ENCODE measurements around the gene RET.

Gene RET

GRCh38 chr10:43064331-43065075 lies 12.4 kb upstream of the RET start:
- DNase-seq, result no peak

GRCh38 chr10:43065234-43065633 lies 11.6 kb upstream of the RET start:
- no peak for DNase-seq

- no peak for DNase-seq
Measured at GRCh38 chr10:43065761-43066160, 11.1 kb upstream of the RET start.

DNA sequence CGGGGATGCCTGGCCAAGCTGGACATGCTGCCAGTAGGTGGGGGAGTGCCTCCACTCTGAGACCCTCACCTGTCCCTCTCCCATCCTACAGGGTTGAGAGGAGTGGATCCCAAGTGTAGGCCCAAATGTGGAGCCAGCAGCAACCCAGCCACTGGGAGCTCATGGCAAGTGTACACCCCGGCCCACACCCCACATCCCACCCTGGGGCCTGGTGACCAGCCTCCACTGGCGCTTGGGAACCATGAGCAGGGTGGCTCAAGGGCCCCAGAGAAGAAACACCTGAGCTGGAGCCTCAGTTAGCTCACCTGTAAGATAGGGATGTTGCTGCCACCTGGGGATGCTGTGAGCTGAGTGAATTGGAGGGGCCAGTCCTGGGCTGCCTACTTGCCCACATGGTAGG lies 10.4 kb upstream of the RET start:
- DNase-seq, result no peak

GRCh38 chr10:43067391-43068135 lies 9.3 kb upstream of the RET start:
- DNase-seq, result no peak

- DNase-seq, result no peak
Measured at GRCh38 chr10:43068136-43068395, 8.8 kb upstream of the RET start.

DNA sequence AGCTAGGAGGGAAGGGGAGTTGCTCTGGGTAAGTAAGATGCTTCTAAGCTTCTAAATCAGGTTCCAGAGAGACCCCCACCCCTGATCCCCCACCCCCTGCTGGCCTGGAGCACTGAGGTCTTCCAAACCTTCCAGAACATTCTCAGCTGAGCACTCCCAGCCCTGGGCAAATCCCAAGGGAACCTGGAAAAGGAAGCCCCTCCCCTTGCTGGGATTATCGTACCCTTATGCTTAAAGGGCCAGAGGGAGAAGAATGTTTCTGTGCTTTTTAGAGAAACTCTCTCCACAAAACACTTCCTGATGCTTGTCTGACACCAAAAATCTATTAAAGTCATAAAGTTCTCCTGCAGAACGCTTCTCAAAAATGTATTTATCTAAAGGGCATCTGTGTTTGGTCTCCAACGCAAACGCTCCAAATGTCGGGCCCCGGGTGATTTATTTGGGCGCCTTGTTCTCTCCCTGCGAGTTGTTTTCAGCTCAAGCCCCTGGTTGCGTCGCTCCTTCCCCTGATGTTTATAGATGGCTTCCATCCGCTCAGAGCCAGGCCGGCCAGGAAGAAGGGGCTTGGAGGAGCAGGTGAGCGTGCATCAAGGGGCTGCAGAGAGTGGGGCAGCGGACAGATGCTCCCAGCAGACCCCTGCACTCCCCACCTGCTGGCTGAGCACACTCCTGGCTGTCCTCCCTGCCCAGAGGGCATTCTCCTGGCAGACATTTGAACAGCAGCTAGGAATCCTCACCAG lies 8.2 kb upstream of the RET start:
- DNase-seq, result no peak

GRCh38 chr10:43069211-43069515 lies 7.7 kb upstream of the RET start:
- DNase-seq, result no peak

DNA sequence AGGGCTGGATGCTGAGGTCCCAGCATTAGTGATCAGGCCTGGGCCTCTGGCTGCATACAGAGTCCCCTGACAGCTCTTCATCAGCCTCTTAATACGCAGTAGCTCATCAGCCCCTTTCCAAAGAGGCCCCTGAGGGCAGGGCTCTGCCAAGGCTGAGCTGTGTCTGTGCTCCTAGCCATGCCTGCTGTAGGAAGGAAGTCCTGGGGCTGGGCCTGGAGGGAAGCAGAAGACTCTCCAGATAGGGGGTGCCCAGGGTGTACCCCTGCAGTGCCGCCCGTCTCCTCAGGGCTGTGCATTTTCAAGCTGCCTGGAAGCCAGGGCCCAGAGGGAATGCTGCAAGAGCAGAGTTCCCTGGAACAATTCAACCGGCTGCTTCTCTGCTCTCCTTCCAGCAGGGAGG lies 7.3 kb upstream of the RET start:
- DNase-seq, result no peak

- no peak for DNase-seq
Measured at GRCh38 chr10:43070121-43071085, 6.5 kb upstream of the RET start.

GRCh38 chr10:43071865-43072650 lies 4.8 kb upstream of the RET start:
- no peak for DNase-seq

- DNase-seq, result no peak
Measured at GRCh38 chr10:43073191-43073590, 3.7 kb upstream of the RET start.

GRCh38 chr10:43073721-43074120 lies 3.1 kb upstream of the RET start:
- no peak for DNase-seq

DNA sequence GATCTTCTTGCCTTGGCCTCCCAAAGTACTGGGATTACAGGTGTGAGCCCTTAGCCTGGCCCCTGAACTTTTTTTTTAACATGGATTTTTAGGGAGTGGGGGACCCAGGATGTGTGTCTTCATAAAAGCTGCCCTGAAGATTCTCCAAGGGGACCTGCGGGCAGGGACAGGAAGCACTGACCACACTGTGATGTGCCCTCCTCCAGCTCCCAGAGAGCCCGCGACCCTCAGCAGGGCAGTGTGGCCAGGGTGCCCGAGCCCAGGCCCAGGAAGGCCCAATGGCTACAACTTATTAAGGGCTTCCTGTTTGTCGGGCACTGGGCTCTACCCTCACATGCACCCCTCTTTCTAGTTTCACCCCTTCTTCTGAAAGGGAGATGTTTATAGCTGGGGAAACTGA lies 2.5 kb upstream of the RET start:
- no peak for DNase-seq

DNA sequence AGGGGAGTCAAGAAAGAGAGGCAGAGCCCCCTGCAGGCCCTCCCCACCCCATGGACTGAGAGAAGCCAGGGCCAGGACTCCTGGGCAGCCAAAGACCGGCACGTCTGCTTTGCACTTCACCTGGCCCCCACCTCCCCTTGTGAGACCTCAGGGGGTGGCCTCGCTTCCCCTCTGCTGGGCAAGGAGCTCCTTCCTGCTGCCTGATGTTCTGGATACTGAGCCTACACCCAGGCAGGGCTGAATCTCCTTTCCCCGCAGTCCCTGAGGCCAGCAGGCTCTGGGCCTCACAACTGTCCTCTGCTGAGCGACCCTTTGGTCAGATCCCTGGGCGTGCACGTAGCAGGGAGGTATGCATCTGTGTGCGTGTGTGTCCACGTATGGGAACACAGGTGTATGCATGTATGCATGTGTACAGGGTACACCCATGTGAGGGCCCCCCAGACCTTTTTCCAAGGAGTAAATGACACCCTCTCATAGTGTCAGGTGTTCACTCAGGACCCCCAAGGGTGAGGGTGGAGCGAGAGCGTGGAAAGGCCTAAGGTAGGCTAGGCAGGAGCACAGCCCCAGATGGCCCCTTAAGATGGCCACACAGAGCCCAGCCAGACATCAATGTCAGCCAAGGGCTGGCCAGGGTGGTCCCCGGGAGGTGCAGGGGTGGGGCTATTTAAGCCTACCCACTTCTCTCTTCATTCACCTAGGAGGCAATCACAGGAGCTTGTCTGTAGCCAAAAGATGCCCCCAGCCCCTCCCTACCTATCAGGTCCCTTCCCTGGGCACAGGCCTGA lies 1.9 kb upstream of the RET start:
- no peak for DNase-seq

DNA sequence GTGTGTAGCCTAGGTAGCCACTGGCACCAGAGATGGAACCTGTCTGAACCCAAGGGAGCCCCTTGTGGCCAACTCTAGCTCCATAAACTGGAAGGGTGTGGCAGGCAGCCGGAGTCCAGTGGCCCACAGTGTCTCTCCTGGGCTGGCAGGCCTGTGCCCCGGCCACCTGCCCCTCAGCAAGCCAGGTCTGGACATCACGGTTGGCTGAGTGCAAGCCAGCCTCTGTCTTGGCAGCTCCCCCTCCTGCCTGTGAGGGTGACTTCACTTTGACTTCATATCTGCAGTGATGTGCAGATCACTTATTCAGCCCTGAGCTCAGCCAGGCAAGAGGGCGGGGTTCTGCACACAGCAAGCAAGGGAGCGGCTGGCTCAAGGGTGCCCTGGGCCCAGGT lies 1.3 kb upstream of the RET start:
- no peak for DNase-seq

DNA sequence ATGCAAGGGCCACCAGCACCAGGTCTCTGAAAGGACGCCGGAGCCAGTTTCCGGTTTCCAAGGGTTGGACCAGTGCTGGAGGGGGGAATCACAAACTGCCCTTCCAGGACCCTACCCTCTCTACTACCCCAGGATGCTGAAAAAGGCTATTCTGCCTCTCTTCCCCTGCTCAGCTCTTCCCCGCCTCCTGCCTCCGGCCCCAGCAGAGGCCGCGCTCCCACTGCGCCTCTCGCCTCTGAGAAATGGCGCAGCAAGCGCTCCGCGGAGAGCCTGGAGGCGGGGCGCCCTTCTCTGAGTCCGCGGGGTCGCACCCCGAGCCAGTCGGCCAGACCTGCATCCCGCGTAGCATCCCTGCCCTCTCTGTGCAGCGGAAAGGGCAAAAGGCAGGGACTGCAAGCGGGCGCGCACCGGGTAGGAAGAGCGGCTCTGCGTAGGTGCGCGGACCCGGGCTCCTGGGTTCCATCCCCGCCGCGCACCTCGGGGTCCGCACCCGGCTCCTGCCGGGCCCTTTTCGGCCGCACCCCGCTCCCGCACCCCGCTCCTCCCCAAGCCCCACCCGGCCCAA lies 476 bp upstream of the RET start:
- no peak for DNase-seq

GRCh38 chr10:43077421-43078171 lies 727 bp downstream of the RET start:
- DNase-seq, result no peak

GRCh38 chr10:43078175-43078985 lies 1.5 kb downstream of the RET start:
- no peak for DNase-seq

- DNase-seq, result no peak
Measured at GRCh38 chr10:43078986-43079273, 2.1 kb downstream of the RET start.
